ENCODE results near the gene OMP.

DNA sequence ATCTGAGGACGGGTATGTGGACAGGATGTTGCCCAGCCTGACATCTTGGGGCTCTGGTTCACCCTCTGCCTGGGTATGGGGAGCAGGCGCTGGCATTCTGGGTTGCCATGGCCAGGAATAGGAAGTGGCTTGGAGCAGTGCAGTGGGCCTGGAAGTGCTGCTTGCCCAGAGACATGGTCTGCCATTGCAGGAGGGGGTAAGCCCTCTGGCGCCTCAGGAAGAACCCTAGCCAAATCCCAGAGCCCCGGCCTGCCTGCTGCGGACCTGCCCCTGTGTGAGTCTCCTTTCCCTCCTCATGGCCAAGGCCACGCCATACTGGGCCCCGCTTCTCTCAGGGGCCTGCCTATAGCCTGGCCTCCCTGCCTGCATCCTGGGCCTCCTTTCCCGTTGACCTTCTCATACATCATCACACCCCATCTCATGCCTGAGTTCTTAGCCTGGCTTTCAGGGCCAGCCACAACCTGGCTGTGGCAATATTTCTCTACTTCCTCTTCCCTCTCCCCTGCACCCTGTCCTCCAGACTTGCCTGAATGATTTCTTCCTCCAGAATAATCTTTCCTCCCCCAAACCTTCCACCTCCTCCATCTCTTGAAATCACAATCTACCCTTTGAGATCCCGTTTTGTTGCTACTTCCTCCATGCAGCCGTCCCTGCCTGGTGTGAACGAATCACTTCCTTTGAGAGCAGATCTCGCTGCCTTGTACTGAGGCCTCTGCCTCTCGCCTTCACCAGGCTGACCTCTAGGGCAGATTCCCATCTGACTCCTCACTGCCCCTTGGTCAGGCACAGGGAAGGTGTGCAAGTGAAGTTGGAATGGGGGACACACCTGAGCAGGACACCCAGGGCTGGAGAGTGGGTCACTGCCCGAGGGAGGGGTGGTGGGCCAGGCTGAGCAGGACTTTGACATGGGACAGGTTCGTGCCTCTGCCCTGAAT lies 30.7 kb upstream of the OMP start:
- TF ChIP-seq, protein P1, sequence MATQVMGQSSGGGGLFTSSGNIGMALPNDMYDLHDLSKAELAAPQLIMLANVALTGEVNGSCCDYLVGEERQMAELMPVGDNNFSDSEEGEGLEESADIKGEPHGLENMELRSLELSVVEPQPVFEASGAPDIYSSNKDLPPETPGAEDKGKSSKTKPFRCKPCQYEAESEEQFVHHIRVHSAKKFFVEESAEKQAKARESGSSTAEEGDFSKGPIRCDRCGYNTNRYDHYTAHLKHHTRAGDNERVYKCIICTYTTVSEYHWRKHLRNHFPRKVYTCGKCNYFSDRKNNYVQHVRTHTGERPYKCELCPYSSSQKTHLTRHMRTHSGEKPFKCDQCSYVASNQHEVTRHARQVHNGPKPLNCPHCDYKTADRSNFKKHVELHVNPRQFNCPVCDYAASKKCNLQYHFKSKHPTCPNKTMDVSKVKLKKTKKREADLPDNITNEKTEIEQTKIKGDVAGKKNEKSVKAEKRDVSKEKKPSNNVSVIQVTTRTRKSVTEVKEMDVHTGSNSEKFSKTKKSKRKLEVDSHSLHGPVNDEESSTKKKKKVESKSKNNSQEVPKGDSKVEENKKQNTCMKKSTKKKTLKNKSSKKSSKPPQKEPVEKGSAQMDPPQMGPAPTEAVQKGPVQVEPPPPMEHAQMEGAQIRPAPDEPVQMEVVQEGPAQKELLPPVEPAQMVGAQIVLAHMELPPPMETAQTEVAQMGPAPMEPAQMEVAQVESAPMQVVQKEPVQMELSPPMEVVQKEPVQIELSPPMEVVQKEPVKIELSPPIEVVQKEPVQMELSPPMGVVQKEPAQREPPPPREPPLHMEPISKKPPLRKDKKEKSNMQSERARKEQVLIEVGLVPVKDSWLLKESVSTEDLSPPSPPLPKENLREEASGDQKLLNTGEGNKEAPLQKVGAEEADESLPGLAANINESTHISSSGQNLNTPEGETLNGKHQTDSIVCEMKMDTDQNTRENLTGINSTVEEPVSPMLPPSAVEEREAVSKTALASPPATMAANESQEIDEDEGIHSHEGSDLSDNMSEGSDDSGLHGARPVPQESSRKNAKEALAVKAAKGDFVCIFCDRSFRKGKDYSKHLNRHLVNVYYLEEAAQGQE (IDR thresholded peaks at IDR 0.05; ENCODE audit: low read depth): no peak
- TF ChIP-seq, protein P2, sequence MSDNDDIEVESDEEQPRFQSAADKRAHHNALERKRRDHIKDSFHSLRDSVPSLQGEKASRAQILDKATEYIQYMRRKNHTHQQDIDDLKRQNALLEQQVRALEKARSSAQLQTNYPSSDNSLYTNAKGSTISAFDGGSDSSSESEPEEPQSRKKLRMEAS (IDR thresholded peaks at IDR 0.05): no peak
- TF ChIP-seq TAF1 (IDR thresholded peaks at IDR 0.05; ENCODE audit: low read depth) (no peak), YY1 (IDR thresholded peaks at IDR 0.05; ENCODE audit: low read depth) (no peak), EP300 (IDR thresholded peaks at IDR 0.05; ENCODE audit: borderline replicate concordance) (no peak)

Measured in Ishikawa (cell line).